ENCODE data around the gene NEU2. TPM values are rescaled to one million over a fixed set of nuclear protein-coding genes. Genes with fewer than 3 reads are reported as not detected.

NEU2 gene
- total RNA-seq, 6 donors from 2014 or later, result not detected

DNA sequence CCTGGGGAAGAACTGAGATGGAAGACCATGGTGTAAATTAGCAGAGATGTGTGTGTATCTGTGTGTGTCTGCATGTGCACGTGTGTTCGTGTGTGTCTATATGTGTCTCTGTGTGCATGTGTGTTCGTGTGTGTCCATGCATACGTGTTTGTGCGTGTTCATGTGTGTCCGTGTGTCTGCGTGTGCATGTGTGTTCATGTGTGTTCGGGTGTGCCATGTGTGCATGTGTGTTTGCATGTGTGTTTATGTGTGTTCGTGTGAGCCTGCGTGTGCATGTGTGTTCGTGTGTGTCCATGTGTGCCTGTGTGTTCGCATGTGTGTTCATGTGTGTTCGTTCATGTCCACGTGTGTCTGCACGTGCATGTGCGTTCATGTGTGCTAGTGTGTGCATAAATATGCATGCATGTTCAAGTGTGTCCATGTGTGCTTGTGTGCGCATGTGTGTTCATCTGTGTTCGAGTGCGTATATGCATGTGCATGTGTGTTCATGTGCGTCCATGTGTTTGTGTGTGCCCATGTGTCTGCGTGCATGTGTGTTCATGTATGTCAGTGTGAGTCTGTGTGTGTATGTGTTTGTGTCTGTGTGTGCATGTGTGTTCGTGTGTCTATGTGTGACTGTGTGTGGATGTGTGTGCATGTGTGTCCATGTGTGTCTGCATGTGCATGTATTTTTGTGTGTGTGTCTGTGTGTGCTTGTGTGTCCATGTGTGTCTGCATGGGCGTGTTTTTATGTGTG, 3.1 kb downstream of the NEU2 start:
- DNase-seq (no peak), ATAC-seq (ENCODE audit: low FRiP score in 2 of 2) (no peak)
- Histone ChIP-seq H3K27me3 (no peaks in the 10 kb centered on the region), H3K36me3 (no peaks in the 10 kb centered on the region), H3K9me3 (no peaks in the 10 kb centered on the region), H3K27ac (no peak overlapping the region), H3K4me3 (no peak overlapping the region), H3K4me1 (no peaks in the 10 kb centered on the region)
- TF ChIP-seq POLR2A (IDR thresholded peaks at IDR 0.05) (no peak), POLR2AphosphoS5 (IDR thresholded peaks at IDR 0.05) (no peak), EP300 (IDR thresholded peaks at IDR 0.05) (no peak)
- TF ChIP-seq, protein P1, sequence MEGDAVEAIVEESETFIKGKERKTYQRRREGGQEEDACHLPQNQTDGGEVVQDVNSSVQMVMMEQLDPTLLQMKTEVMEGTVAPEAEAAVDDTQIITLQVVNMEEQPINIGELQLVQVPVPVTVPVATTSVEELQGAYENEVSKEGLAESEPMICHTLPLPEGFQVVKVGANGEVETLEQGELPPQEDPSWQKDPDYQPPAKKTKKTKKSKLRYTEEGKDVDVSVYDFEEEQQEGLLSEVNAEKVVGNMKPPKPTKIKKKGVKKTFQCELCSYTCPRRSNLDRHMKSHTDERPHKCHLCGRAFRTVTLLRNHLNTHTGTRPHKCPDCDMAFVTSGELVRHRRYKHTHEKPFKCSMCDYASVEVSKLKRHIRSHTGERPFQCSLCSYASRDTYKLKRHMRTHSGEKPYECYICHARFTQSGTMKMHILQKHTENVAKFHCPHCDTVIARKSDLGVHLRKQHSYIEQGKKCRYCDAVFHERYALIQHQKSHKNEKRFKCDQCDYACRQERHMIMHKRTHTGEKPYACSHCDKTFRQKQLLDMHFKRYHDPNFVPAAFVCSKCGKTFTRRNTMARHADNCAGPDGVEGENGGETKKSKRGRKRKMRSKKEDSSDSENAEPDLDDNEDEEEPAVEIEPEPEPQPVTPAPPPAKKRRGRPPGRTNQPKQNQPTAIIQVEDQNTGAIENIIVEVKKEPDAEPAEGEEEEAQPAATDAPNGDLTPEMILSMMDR (IDR thresholded peaks at IDR 0.05), result no peak
- WGBS, 2 donors, result 95 to 96% methylated on average over 23 of the region's 23 CpGs

DNA sequence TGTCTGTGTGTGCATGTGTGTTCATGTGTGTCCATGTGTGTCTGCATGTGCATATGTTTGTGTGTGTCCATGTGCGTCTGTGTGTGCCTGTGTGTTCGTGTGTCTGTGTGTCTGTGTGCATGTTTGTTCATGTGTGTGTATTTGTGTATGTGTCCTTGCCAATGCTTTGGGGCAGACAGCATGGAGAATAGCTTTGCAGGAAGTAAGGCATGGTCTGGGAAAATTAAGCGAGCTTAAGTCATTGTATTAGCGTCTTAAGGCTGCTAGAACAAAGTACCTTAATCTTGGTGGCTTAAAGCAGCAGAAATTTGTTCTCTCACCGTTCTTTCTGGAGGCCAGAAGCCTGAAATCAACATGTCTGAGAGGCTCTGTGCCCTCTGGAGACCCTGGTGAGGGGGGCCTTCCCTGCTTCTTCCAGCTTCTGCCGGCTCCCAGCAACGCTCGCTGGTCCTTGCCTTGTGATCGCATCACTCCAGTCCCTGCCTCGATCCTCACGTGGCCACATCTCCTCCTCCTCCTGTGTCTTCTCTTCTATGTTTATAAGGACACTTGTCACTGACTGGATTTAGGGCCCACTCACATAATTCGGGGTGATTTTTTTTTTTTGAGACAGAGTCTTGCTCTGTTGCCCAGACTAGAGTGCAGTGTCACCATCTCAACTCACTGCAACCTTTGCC, 3.8 kb downstream of the NEU2 start:
- no peak for TF ChIP-seq EP300 (IDR thresholded peaks at IDR 0.05)
- TF ChIP-seq POLR2AphosphoS5 (IDR thresholded peaks at IDR 0.05), result no peak

GRCh38 chr2:233037078-233037477, 4.6 kb downstream of the NEU2 start:
- DNase-seq (no peak), ATAC-seq (ENCODE audit: low FRiP score in 2 of 2) (no peak)
- WGBS, 2 donors, result 81 to 85% methylated on average over 2 of the region's 2 CpGs
- H3K9me3 ChIP-seq, result no peaks in the 10 kb centered on the region
- no peaks in the 10 kb centered on the region for H3K36me3 ChIP-seq
- no peaks in the 10 kb centered on the region for H3K4me1 ChIP-seq
- no peaks in the 10 kb centered on the region for H3K27me3 ChIP-seq
- no peak overlapping the region for H3K4me3 ChIP-seq
- TF ChIP-seq POLR2A (IDR thresholded peaks at IDR 0.05) (no peak), EP300 (IDR thresholded peaks at IDR 0.05) (no peak), POLR2AphosphoS5 (IDR thresholded peaks at IDR 0.05) (no peak)
- TF ChIP-seq, protein P1 (IDR thresholded peaks at IDR 0.05), result no peak
- H3K27ac ChIP-seq, result no peak overlapping the region

More for the DNA sequence above, 3.8 kb downstream of the NEU2 start:
- no peaks in the 10 kb centered on the region for H3K36me3 ChIP-seq
- DNase-seq (no peak), ATAC-seq (ENCODE audit: low FRiP score in 2 of 2) (no peak)
- H3K4me3 ChIP-seq, result no peak overlapping the region
- no peaks in the 10 kb centered on the region for H3K27me3 ChIP-seq
- no peaks in the 10 kb centered on the region for H3K4me1 ChIP-seq
- 78 to 88% methylated on average over 12 of the region's 12 CpGs for WGBS, 2 donors
- H3K9me3 ChIP-seq, result no peaks in the 10 kb centered on the region
- H3K27ac ChIP-seq, result no peak overlapping the region

DNA sequence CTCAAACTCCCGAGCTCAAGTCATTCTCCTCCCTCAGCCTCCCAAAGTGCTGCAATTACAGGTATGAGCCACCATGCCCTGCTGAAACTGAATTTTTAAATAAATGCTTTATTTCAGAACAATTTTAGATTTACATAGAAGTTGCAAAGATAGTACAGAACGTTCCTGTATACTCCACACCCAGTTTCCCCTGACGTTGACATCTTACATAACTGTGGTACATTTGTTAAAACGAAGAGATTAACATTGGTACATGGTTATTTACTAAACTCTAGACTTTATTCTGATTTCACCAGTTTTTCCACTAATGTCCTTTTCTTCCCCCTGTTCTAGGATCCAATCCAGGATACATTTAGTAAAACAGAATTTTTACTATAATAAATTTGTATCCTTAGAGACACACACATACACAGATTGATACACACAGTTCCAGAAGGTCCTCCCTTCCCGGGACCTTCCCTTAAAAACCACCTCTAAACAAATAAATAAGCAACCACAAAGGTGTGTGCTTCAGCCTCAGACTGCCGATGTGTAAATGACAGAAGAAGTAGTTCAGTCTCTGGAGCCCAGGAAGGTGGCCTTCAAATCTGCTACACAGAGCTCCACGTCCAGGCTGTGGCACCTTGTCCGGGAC, 6.9 kb downstream of the NEU2 start:
- Histone ChIP-seq H3K4me3 (no peak overlapping the region), H3K27ac (no peak overlapping the region), H3K9me3 (no peaks in the 10 kb centered on the region), H3K36me3 (no peaks in the 10 kb centered on the region), H3K27me3 (no peaks in the 10 kb centered on the region), H3K4me1 (no peaks in the 10 kb centered on the region)
- 75 to 83% methylated on average over 7 to 8 of the region's 8 CpGs for WGBS, 2 donors
- TF ChIP-seq, protein P1 (IDR thresholded peaks at IDR 0.05), result no peak
- TF ChIP-seq EP300 (IDR thresholded peaks at IDR 0.05) (no peak), POLR2A (IDR thresholded peaks at IDR 0.05) (no peak), POLR2AphosphoS5 (IDR thresholded peaks at IDR 0.05) (no peak)
- no peak for ATAC-seq (ENCODE audit: low FRiP score in 2 of 2)
- no peak for DNase-seq

- WGBS, 2 donors, result 86 to 97% methylated on average over 8 to 10 of the region's 10 CpGs
- H3K9me3 ChIP-seq, result no peaks in the 10 kb centered on the region
- ATAC-seq (ENCODE audit: low FRiP score in 2 of 2) (no peak), DNase-seq (no peak)
- H3K36me3 ChIP-seq, result no peaks in the 10 kb centered on the region
- no peaks in the 10 kb centered on the region for H3K27me3 ChIP-seq
- no peak overlapping the region for H3K27ac ChIP-seq
- H3K4me3 ChIP-seq, result no peak overlapping the region
- H3K4me1 ChIP-seq, result no peaks in the 10 kb centered on the region
- TF ChIP-seq, protein P1 (IDR thresholded peaks at IDR 0.05), result no peak
- TF ChIP-seq POLR2A (IDR thresholded peaks at IDR 0.05), result no peak
- no peak for TF ChIP-seq EP300 (IDR thresholded peaks at IDR 0.05)
- no peak for TF ChIP-seq POLR2AphosphoS5 (IDR thresholded peaks at IDR 0.05)
These were observed 7.5 kb downstream of the NEU2 start for GRCh38 chr2:233039846-233040530.

Data from upper lobe of left lung (tissue), 6 donors.